Endothelial cell of umbilical vein (primary cell): ENCODE data around the gene PTPN6. TPM values are rescaled to one million over a fixed set of nuclear protein-coding genes. Genes with fewer than 3 reads are reported as not detected.

Experiments used
- BruUV-seq: library from RNA; stranded (reverse); fragments of 400-500 nt; replicated peaks from 2 replicates; lab custom pipeline; 2021; lab: Mats Ljungman, UMichigan
- CTCF ChIA-PET: fragments of 300-600, 350-600 bp; sonication (Branson Sonifier 250); formaldehyde crosslinking; loops from one replicate; lab custom pipeline; 2021; ENCODE audit warnings: antibody characterized with exemption, inconsistent platforms; lab: Charles Lee
- POLR2A ChIA-PET: fragments of 300-600, 350-600 bp; sonication (Branson Sonifier 250); formaldehyde crosslinking; loops from one replicate; lab custom pipeline; 2021; ENCODE audit warnings: antibody characterized with exemption, inconsistent platforms; lab: Charles Lee
- DNase-seq: peaks from one replicate; pipeline ENCODE4 v3.0.0-alpha.2; 2011; ENCODE audit warnings: low read depth, low spot score
- FAIRE-seq: peaks from 2 replicates; lab custom pipeline; 2011; peaks lifted over from hg19 to GRCh38; lab: Jason Lieb, UNC
- H2AFZ ChIP-seq: 2 replicates; pipeline ENCODE4 v1.6.0; 2012; ENCODE audit warnings: low read depth, low read length, control low read depth, inconsistent platforms
- H3K27ac ChIP-seq: 2 replicates; pipeline ENCODE4 v1.5.1; 2011; ENCODE audit warnings: low read depth, mild to moderate bottlenecking, control low read depth, low read length, moderate library complexity; ENCODE audit not compliant: insufficient read depth
- H3K27me3 ChIP-seq, 2 experiments: 2 replicates each; pipeline versions ENCODE4 v1.6.0 to v1.6.1; 2011; ENCODE audit warnings: low read length in 2 of 2, mixed read lengths in 1 of 2; ENCODE audit not compliant: control insufficient read depth in 2 of 2, insufficient read depth in 2 of 2
- H3K36me3 ChIP-seq, 2 experiments: 2 replicates in 1 of 2; 3 replicates in 1 of 2; pipeline ENCODE4 v1.5.1; 2011; ENCODE audit warnings: low read length in 2 of 2, mild to moderate bottlenecking in 1 of 2, moderate library complexity in 1 of 2; ENCODE audit not compliant: control insufficient read depth in 2 of 2, insufficient read depth in 2 of 2; ENCODE audit errors: extremely low read depth in 1 of 2
- H3K4me1 ChIP-seq: 3 replicates; pipeline ENCODE4 v1.5.1; 2011; ENCODE audit warnings: mild to moderate bottlenecking, low read length; ENCODE audit not compliant: control insufficient read depth, insufficient read depth; ENCODE audit errors: extremely low read depth
- H3K4me2 ChIP-seq: 2 replicates; pipeline ENCODE4 v1.6.1; 2011; ENCODE audit warnings: low read length, control low read depth, mixed read lengths; ENCODE audit not compliant: insufficient read depth
- H3K4me3 ChIP-seq, 3 experiments: fragments of 200-600 bp in 1 of 3; sonication (generic), shearing (Covaris generic) in 1 of 3; replicated peaks in 1 of 3; 2 replicates each; pipeline ENCODE4 v1.5.1; 2011 to 2016; ENCODE audit warnings: control low read depth in 3 of 3, low read length in 3 of 3, mild to moderate bottlenecking in 2 of 3, inconsistent platforms in 1 of 3, low read depth in 1 of 3, moderate library complexity in 1 of 3; ENCODE audit not compliant: insufficient read depth in 1 of 3
- H3K79me2 ChIP-seq: 2 replicates; pipeline ENCODE4 v1.6.0; 2012; ENCODE audit warnings: low read length, inconsistent platforms; ENCODE audit not compliant: control insufficient read depth, insufficient read depth
- H3K9ac ChIP-seq: replicated peaks from 2 replicates; pipeline ENCODE3; 2011; ENCODE audit warnings: low read length, control low read depth; ENCODE audit not compliant: insufficient read depth; ENCODE audit errors: extremely low read depth
- H3K9me1 ChIP-seq: replicated peaks from 3 replicates; pipeline ENCODE4 v1.6.0; 2011; ENCODE audit warnings: mild to moderate bottlenecking, low read length; ENCODE audit not compliant: control insufficient read depth, insufficient read depth; ENCODE audit errors: extremely low read depth
- H3K9me3 ChIP-seq: replicated peaks from 2 replicates; pipeline ENCODE4 v1.5.1; 2012; ENCODE audit warnings: low read length, inconsistent platforms; ENCODE audit not compliant: control insufficient read depth, insufficient read depth
- H4K20me1 ChIP-seq: replicated peaks from 2 replicates; pipeline ENCODE3; 2011; ENCODE audit warnings: mild to moderate bottlenecking, low read length; ENCODE audit not compliant: control insufficient read depth, insufficient read depth; ENCODE audit errors: extremely low read depth
- CTCF ChIP-seq, 2 donors: IDR thresholded peaks; 1 replicate in 1 of 2; 2 replicates in 1 of 2; pipeline ENCODE4 v1.5.1; 2011; ENCODE audit warnings: low read length in 2 of 2, mild to moderate bottlenecking in 2 of 2, moderate library complexity in 2 of 2, control low read depth in 1 of 2, inconsistent platforms in 1 of 2, low read depth in 1 of 2; ENCODE audit not compliant: insufficient read depth in 1 of 2; ENCODE audit errors: extremely low read depth in 1 of 2
- EZH2 ChIP-seq: IDR thresholded peaks from 2 replicates; pipeline ENCODE4 v1.6.1; 2012; ENCODE audit warnings: borderline replicate concordance, low read depth, mild to moderate bottlenecking, moderate library complexity, low read length, inconsistent platforms; ENCODE audit not compliant: severe bottlenecking
- FOS ChIP-seq: IDR thresholded peaks from 2 replicates; pipeline ENCODE4 v1.6.1; 2011; ENCODE audit warnings: mild to moderate bottlenecking, low read length, moderate library complexity, borderline replicate concordance; ENCODE audit not compliant: insufficient read depth
- GATA2 ChIP-seq: IDR thresholded peaks from 2 replicates; pipeline ENCODE4 v1.7.0; 2011; ENCODE audit warnings: low read depth, mild to moderate bottlenecking, moderate library complexity, mixed read lengths, low read length; ENCODE audit not compliant: insufficient read length, insufficient read depth
- JUN ChIP-seq: IDR thresholded peaks from 2 replicates; pipeline ENCODE4 v1.6.1; 2011; ENCODE audit warnings: borderline replicate concordance, low read depth; ENCODE audit not compliant: insufficient read length, insufficient read depth
- MYC ChIP-seq: IDR thresholded peaks from one replicate; pipeline ENCODE4 v1.6.1; 2011; ENCODE audit warnings: mild to moderate bottlenecking, low read depth, low read length
- POLR2A ChIP-seq: IDR thresholded peaks from 2 replicates; pipeline ENCODE4 v1.6.1; 2012; ENCODE audit warnings: low read depth, mild to moderate bottlenecking, control low read depth, low read length
- POLR2AphosphoS5 ChIP-seq: IDR thresholded peaks from 2 replicates; pipeline ENCODE4 v1.6.1; 2012; ENCODE audit warnings: low read depth, mild to moderate bottlenecking, control low read depth, low read length, moderate library complexity; ENCODE audit not compliant: insufficient read depth
- dilution Hi-C: fragments of 300-500 bp; cut with MboI; formaldehyde crosslinking; loops from one replicate; pipeline ENCODE4 v1.15.0; 2019; ENCODE audit warnings: low sequenced_read_pairs; ENCODE audit not compliant: extremely low pct_ligation_motif_present
- intact Hi-C: fragments of 100-400 bp; cut with micrococcal nuclease; formaldehyde crosslinking; loops from one replicate; pipeline ENCODE4 v1.10.0; 2022
- polyA plus RNA-seq, 4 experiments: library from polyadenylated mRNA; depleted of rRNA in 3 of 4; stranded (reverse) in 3 of 4; unstranded in 1 of 4; fragments of >200 nt; gene quantifications; 2 replicates each; pipeline versions ENCODE4 v1.2.1 to v1.2.3, GENCODE V29; 2011 to 2012; ENCODE audit warnings: missing spikeins in 1 of 4
- total RNA-seq: library from RNA; stranded (reverse); gene quantifications from 2 replicates; pipeline ENCODE4 v1.2.3, GENCODE V29; 2021
- TF ChIP-seq, protein P1 (sequence below): IDR thresholded peaks from 2 replicates; pipeline ENCODE4 v1.6.1; 2011; ENCODE audit not compliant: insufficient read depth, insufficient read length

The PTPN6 gene
- total and polyA plus RNA-seq, 2 donors (not counting 3 experiments of a cell fraction or from before 2014, with no cell fraction given): 0.25 to 1.6 TPM

- H4K20me1 ChIP-seq: no peaks in the 10 kb centered on the region
- no peaks in the 10 kb centered on the region for H3K79me2 ChIP-seq
- TF ChIP-seq CTCF (IDR thresholded peaks at IDR 0.05; ENCODE audit: extremely low read depth in 1 of 2, insufficient read depth in 1 of 2, low read depth in 1 of 2, low read length in 2 of 2) (no peak), POLR2AphosphoS5 (peak; percentile 1), FOS (no peak), POLR2A (peak; percentile 32), MYC (no peak), GATA2 (no peak), JUN (no peak), EZH2 (no peak)
- TF ChIP-seq, protein P1, sequence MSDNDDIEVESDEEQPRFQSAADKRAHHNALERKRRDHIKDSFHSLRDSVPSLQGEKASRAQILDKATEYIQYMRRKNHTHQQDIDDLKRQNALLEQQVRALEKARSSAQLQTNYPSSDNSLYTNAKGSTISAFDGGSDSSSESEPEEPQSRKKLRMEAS: no peak
- CTCF ChIA-PET: interaction anchor here (1.2 kb wide), 2 partner anchors 20 to 34 kb away, joined by 3 to 4 read pairs; no protein-coding TSS in a partner anchor
- no peak overlapping the region for H3K9ac ChIP-seq
- H3K9me3 ChIP-seq: no peaks in the 10 kb centered on the region
- dilution Hi-C loops (no loop called here), intact Hi-C loops (no loop called here)
- no peak overlapping the region for H3K4me3 ChIP-seq
- DNase-seq (no peak), FAIRE-seq (no peak)
- H3K9me1 ChIP-seq: no peaks in the 10 kb centered on the region
- H3K27me3 ChIP-seq: no peaks in the 10 kb centered on the region
- no peak overlapping the region for H3K4me2 ChIP-seq
- POLR2A ChIA-PET: interaction anchor here (0.6 kb wide), 1 partner anchor 38 kb away, joined by 4 read pairs; no protein-coding TSS in a partner anchor
- no peak overlapping the region for H2AFZ ChIP-seq
- no TSS peak for BruUV-seq
- H3K36me3 ChIP-seq: peaks cover 20 to 38% of the 10 kb centered on the region in 2 experiments
- no peaks in the 10 kb centered on the region for H3K4me1 ChIP-seq
- H3K27ac ChIP-seq: no peak overlapping the region
Observed at GRCh38 chr12:6978188-6978587, 27.0 kb downstream of the PTPN6 start.
